ENCODE results near the gene DLX1.

DNA sequence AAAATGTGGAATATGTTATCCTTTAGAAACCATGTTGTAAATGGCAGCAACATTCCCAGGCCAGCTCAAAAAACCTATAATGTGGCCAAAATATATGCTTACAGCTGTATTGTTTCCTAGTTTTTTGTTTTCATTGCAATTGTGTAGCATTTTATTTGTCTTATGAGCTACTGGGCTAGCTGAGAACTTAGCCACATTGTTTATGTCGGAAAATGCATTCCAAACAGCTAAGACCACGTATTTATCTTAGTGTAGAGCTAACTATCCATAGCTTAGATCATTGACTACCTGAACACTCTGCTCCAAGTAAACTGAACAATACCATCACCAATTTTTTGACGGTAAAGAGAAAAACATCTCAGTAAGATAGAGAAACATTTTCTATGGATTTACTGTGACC, 47.2 kb upstream of the DLX1 start:
- TF ChIP-seq, protein P1, sequence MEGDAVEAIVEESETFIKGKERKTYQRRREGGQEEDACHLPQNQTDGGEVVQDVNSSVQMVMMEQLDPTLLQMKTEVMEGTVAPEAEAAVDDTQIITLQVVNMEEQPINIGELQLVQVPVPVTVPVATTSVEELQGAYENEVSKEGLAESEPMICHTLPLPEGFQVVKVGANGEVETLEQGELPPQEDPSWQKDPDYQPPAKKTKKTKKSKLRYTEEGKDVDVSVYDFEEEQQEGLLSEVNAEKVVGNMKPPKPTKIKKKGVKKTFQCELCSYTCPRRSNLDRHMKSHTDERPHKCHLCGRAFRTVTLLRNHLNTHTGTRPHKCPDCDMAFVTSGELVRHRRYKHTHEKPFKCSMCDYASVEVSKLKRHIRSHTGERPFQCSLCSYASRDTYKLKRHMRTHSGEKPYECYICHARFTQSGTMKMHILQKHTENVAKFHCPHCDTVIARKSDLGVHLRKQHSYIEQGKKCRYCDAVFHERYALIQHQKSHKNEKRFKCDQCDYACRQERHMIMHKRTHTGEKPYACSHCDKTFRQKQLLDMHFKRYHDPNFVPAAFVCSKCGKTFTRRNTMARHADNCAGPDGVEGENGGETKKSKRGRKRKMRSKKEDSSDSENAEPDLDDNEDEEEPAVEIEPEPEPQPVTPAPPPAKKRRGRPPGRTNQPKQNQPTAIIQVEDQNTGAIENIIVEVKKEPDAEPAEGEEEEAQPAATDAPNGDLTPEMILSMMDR (IDR thresholded peaks at IDR 0.05 in 2 of 3, conservative IDR thresholded peaks at IDR 0.05 in 1 of 3; ENCODE audit: borderline replicate concordance in 1 of 3, insufficient read depth in 1 of 3, low read depth in 2 of 3, low read length in 2 of 3), result no peak
- TF ChIP-seq EZH2phosphoT487 (IDR thresholded peaks at IDR 0.05; ENCODE audit: borderline replicate concordance), result no peak
- no peak for TF ChIP-seq EZH2 (IDR thresholded peaks at IDR 0.05)
- no peak for TF ChIP-seq JUND (IDR thresholded peaks at IDR 0.05)
- no peak for TF ChIP-seq ZNF274 (IDR thresholded peaks at IDR 0.05; ENCODE audit: low read depth, low read length)
- TF ChIP-seq RAD21 (IDR thresholded peaks at IDR 0.05; ENCODE audit: low read depth), result no peak
- no peak for TF ChIP-seq POLR2AphosphoS5 (IDR thresholded peaks at IDR 0.05; ENCODE audit: low read depth, low read length)
- no peak for TF ChIP-seq POLR2A (IDR thresholded peaks at IDR 0.05; ENCODE audit: borderline replicate concordance, extremely low read depth, insufficient read depth, insufficient read length)
- TF ChIP-seq SIN3A (IDR thresholded peaks at IDR 0.05; ENCODE audit: low read depth), result no peak
- TF ChIP-seq, protein P2, sequence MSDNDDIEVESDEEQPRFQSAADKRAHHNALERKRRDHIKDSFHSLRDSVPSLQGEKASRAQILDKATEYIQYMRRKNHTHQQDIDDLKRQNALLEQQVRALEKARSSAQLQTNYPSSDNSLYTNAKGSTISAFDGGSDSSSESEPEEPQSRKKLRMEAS (IDR thresholded peaks at IDR 0.05), result no peak
- TF ChIP-seq, protein P3, sequence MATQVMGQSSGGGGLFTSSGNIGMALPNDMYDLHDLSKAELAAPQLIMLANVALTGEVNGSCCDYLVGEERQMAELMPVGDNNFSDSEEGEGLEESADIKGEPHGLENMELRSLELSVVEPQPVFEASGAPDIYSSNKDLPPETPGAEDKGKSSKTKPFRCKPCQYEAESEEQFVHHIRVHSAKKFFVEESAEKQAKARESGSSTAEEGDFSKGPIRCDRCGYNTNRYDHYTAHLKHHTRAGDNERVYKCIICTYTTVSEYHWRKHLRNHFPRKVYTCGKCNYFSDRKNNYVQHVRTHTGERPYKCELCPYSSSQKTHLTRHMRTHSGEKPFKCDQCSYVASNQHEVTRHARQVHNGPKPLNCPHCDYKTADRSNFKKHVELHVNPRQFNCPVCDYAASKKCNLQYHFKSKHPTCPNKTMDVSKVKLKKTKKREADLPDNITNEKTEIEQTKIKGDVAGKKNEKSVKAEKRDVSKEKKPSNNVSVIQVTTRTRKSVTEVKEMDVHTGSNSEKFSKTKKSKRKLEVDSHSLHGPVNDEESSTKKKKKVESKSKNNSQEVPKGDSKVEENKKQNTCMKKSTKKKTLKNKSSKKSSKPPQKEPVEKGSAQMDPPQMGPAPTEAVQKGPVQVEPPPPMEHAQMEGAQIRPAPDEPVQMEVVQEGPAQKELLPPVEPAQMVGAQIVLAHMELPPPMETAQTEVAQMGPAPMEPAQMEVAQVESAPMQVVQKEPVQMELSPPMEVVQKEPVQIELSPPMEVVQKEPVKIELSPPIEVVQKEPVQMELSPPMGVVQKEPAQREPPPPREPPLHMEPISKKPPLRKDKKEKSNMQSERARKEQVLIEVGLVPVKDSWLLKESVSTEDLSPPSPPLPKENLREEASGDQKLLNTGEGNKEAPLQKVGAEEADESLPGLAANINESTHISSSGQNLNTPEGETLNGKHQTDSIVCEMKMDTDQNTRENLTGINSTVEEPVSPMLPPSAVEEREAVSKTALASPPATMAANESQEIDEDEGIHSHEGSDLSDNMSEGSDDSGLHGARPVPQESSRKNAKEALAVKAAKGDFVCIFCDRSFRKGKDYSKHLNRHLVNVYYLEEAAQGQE (IDR thresholded peaks at IDR 0.05; ENCODE audit: low read depth), result no peak
- no peak for TF ChIP-seq CEBPB (IDR thresholded peaks at IDR 0.05; ENCODE audit: low read depth)
- TF ChIP-seq TCF7L2 (IDR thresholded peaks at IDR 0.05; ENCODE audit: borderline replicate concordance, extremely low read depth, insufficient read depth, insufficient read length), result no peak
- TF ChIP-seq SRF (IDR thresholded peaks at IDR 0.05; ENCODE audit: low read depth), result no peak
